Measurements from ENCODE around the gene MRGPRE.

Gene MRGPRE

DNA sequence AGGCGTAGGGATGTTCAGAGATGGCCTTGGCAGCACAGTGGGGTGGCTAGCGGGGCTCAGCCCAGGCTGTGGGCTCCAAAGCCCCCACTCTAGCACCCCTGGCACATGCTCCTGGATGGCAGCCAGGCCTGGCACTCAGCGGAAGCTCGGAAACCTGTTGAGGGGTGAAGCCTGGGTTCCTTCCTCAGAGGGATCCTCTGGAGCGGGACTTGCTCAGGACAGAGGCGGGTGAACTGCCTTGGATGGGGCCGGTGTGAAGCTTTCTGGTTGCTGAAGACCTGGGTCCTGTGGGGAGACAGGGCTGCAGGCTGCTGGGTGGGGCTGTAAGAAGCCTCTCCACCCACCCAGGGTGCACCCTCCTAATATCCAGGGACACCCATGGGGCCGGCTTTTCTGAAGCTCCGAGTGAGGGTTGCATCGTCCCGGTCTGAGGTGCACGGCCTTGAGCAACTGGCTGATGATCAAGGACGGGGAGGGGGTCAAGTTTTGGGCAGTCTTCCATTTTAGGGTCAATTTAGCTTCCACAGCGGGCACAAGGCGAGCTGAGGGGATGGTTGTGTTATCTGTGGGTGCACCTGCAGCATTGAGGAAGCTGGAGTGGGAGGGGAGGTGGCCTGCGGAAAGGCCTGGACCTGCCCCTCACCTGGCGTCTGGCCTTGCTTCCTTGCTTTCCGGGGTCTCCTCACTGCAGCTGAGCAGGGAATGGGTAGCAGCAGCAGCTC is 5.2 kb downstream of the MRGPRE start:
- Histone ChIP-seq H3K9me3 (ENCODE audit: control insufficient read depth in 2 of 2, low read length in 2 of 2) (no peaks in the 10 kb centered on the region), H3K4me1 (ENCODE audit: control insufficient read depth, insufficient read depth, low read length) (peaks cover 2% of the 10 kb centered on the region), H3K27me3 (ENCODE audit: control insufficient read depth in 1 of 2, insufficient read depth in 2 of 2, low read length in 2 of 2) (peaks cover 5 to 26% of the 10 kb centered on the region in 2 donors), H3K9ac (ENCODE audit: low read length in 2 of 2) (no peak overlapping the region), H3K36me3 (ENCODE audit: control insufficient read depth in 2 of 2, insufficient read depth in 2 of 2, low read length in 2 of 2) (no peaks in the 10 kb centered on the region), H3K27ac (ENCODE audit: low read length) (no peak overlapping the region), H3K4me3 (ENCODE audit: low read length in 2 of 2) (no peak overlapping the region)

DNA sequence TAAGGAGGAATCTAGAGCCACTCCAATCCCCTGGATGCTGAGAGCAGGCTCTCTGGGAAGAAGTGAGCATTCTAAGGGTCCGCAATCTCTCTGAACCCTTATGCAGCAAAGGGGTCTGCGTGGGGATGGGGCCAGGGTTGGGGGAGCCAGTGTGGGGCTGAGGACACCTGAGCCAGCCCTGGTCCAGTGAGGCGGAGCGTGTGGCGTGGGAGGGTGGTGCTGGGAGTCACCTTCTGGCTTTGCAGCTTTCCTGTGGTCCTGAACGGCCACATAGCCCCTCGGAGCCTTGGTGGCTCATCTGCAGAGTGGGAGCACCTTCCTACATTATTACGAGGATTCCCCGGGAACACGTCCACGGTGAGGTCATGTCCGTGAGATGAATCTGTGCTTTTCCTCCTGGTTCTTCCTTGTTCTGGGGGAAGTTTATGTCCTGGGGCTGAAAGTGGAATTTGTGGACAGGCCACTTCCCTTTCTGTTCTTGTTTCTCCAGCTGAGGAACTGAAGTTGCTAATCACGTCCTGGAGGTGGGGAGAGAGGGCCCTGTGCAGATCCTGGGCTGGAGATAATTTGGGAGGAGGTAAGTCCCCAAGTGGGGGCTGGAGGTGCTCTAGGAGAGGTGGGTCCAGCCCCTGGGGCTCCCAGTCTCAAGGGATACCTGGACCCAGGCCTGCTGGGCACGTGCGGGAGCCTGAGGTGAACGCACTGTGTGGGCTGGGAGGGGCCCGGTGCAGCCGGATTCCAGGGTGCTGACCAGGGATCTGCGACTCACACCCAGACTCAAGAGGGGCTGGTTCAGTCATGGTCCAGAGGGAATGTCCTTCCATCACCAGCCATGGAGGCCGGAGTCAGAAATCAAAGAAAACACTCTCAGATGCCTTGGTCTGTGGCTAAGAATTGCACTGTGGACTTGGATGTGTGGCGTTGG is 6.1 kb downstream of the MRGPRE start:
- H3K36me3 ChIP-seq (ENCODE audit: control insufficient read depth in 2 of 2, insufficient read depth in 2 of 2, low read length in 2 of 2) = no peaks in the 10 kb centered on the region
- H3K9ac ChIP-seq (ENCODE audit: low read length in 2 of 2) = no peak overlapping the region
- no peak overlapping the region for H3K4me3 ChIP-seq (ENCODE audit: low read length in 2 of 2)
- no peaks in the 10 kb centered on the region for H3K4me1 ChIP-seq (ENCODE audit: control insufficient read depth, insufficient read depth, low read length)
- no peaks in the 10 kb centered on the region for H3K9me3 ChIP-seq (ENCODE audit: control insufficient read depth in 2 of 2, low read length in 2 of 2)
- H3K27ac ChIP-seq (ENCODE audit: low read length) = no peak overlapping the region
- H3K27me3 ChIP-seq (ENCODE audit: control insufficient read depth in 1 of 2, insufficient read depth in 2 of 2, low read length in 2 of 2) = peaks cover 7 to 28% of the 10 kb centered on the region in 2 donors

DNA sequence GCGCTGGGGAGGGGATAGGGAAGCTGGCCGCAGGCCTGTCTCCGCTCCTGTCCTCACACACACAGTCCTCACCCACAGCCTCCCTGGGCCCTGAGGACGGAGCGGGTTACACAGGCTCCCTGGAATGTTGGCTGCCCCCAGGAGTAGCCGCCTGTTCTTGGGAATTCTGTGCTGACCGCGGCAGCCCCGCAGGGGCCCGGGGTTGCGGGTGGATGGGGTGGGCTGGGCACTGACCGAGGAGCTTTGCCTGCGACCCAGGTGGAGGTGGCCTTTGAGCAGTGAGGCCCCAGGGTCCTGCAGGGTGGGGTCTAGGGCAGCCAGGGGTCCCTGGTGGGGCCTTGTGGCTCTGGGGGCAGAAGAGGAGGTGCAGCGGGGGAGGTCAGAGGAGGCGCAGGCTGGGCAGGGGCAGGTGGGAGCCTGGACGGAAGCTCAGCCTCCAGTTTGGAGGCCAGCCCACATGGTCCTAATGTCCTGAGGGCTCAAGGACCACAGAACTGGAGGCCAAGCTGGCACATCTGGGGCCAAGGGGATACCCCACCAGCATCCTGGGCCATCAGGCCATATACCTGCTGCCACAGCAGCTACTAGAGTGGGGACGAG is 7.0 kb downstream of the MRGPRE start:
- H3K27me3 ChIP-seq (ENCODE audit: control insufficient read depth in 1 of 2, insufficient read depth in 2 of 2, low read length in 2 of 2) = peaks cover 11 to 30% of the 10 kb centered on the region in 2 donors
- H3K36me3 ChIP-seq (ENCODE audit: control insufficient read depth in 2 of 2, insufficient read depth in 2 of 2, low read length in 2 of 2) = no peaks in the 10 kb centered on the region
- H3K9ac ChIP-seq (ENCODE audit: low read length in 2 of 2) = no peak overlapping the region
- no peaks in the 10 kb centered on the region for H3K9me3 ChIP-seq (ENCODE audit: control insufficient read depth in 2 of 2, low read length in 2 of 2)
- no peaks in the 10 kb centered on the region for H3K4me1 ChIP-seq (ENCODE audit: control insufficient read depth, insufficient read depth, low read length)
- no peak overlapping the region for H3K27ac ChIP-seq (ENCODE audit: low read length)
- H3K4me3 ChIP-seq (ENCODE audit: low read length in 2 of 2) = no peak overlapping the region

DNA sequence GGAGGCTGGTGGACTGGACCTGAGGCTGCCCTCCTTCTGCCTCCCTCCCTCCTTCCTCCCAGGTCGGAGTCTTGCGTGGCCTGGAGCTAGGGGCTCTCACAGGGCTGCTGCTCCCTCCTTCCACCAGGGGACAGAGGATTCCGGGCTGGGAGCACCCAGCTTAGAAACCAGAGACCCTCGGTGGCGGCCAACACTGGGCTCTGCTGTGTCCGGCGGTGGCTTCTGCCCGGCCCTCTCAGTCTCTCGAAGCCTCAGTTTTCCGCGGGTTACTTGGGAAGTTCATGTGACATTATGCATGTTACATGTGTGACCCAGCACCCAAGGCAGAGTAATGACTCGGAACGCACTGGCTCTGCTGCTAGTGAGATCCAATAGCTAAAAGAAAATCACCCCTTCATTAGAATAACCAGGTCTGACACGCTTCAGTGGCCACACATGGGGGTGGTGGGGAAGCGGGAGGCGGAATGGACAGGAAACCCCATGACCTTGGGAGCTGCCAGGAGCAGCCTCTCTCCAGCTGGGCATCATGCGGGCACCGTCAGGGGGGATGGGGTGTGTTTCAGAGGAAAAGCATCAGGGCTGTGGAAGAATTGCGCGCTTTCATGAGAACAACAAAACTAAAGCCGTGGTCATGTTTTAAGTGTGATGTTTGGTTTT is 7.7 kb downstream of the MRGPRE start:
- no peaks in the 10 kb centered on the region for H3K4me1 ChIP-seq (ENCODE audit: control insufficient read depth, insufficient read depth, low read length)
- no peaks in the 10 kb centered on the region for H3K36me3 ChIP-seq (ENCODE audit: control insufficient read depth in 2 of 2, insufficient read depth in 2 of 2, low read length in 2 of 2)
- no peak overlapping the region for H3K4me3 ChIP-seq (ENCODE audit: low read length in 2 of 2)
- H3K27ac ChIP-seq (ENCODE audit: low read length) = no peak overlapping the region
- H3K9me3 ChIP-seq (ENCODE audit: control insufficient read depth in 2 of 2, low read length in 2 of 2) = no peaks in the 10 kb centered on the region
- H3K27me3 ChIP-seq (ENCODE audit: control insufficient read depth in 1 of 2, insufficient read depth in 2 of 2, low read length in 2 of 2) = peaks cover 15 to 27% of the 10 kb centered on the region in 2 donors
- no peak overlapping the region for H3K9ac ChIP-seq (ENCODE audit: low read length in 2 of 2)

DNA sequence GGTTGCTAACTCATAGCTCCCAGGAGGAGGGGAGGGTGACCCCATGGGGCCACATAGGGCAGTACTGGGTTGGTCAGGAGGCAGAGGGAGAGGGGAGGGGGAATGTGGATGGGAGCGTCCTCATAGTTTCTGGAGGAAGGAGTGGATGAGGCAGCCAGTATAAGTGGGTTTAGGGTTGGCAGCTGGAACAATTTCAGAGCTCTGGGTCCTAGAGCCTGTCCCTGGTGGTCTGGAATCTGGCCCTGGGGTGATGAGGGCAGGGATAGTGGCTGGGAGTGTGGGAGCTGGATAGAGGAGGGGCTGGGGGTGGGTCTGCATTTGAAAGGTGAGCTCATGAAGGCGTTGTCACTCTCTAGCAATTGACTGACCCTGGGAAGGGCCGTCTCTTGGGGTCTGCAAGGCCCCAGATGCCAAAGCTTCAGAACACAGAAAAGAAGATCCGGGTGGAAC is 8.3 kb downstream of the MRGPRE start:
- Histone ChIP-seq H3K9me3 (ENCODE audit: control insufficient read depth in 2 of 2, low read length in 2 of 2) (no peaks in the 10 kb centered on the region), H3K4me1 (ENCODE audit: control insufficient read depth, insufficient read depth, low read length) (no peaks in the 10 kb centered on the region), H3K27me3 (ENCODE audit: control insufficient read depth in 1 of 2, insufficient read depth in 2 of 2, low read length in 2 of 2) (peaks cover 18 to 26% of the 10 kb centered on the region in 2 donors), H3K4me3 (ENCODE audit: low read length in 2 of 2) (no peak overlapping the region), H3K36me3 (ENCODE audit: control insufficient read depth in 2 of 2, insufficient read depth in 2 of 2, low read length in 2 of 2) (no peaks in the 10 kb centered on the region), H3K27ac (ENCODE audit: low read length) (no peak overlapping the region), H3K9ac (ENCODE audit: low read length in 2 of 2) (no peak overlapping the region)

DNA sequence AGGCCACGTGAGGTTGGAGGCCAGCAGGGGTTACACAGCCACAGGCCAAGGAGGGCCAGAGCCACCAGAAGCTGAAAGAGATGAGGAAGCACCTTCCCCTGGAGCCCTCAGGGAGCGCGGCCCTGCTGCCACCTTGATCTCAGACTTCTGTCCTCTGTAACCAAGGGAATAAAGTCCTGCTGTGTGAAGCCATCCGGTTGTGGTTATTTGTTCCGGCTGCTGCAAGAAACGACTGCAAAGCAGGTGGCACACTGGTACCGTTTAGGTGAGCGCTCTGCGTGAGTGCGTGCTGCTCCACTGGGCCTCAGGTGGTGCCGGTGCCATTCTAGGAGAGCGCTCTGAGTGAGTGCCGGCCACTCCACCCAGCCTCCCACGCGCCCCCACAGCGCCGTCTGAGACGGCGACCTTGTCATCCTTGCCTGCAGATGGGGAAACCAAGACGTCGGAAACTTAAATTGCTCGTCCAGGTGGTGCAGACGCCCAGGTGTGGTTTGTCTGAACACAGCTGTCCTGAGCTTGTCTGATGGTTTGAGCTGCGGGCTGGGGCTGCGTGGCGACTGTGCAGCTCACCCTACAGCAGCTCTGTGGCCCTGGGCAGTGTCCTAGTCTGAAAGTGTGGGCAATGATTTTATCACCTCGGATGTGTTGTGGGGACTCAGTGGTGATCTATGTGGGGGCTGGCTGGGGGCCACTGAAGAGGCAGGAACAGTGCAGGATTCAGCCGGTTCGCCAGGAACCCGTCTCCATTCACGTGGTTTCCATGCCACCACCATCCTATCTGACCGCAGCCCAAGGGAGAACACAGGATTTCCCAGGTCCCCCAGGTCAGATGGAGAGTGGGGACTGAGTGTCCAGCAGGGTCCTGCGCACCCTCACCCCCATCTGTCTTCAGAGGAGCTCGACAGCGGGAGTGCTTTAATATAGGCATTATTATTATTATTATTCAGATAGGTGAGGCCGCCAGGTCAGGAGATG is 9.0 kb downstream of the MRGPRE start:
- H3K27ac ChIP-seq (ENCODE audit: low read length) = no peak overlapping the region
- peaks cover 23 to 26% of the 10 kb centered on the region in 2 donors for H3K27me3 ChIP-seq (ENCODE audit: control insufficient read depth in 1 of 2, insufficient read depth in 2 of 2, low read length in 2 of 2)
- H3K9ac ChIP-seq (ENCODE audit: low read length in 2 of 2) = no peak overlapping the region
- no peaks in the 10 kb centered on the region for H3K36me3 ChIP-seq (ENCODE audit: control insufficient read depth in 2 of 2, insufficient read depth in 2 of 2, low read length in 2 of 2)
- H3K4me3 ChIP-seq (ENCODE audit: low read length in 2 of 2) = no peak overlapping the region
- H3K9me3 ChIP-seq (ENCODE audit: control insufficient read depth in 2 of 2, low read length in 2 of 2) = no peaks in the 10 kb centered on the region
- no peaks in the 10 kb centered on the region for H3K4me1 ChIP-seq (ENCODE audit: control insufficient read depth, insufficient read depth, low read length)

DNA sequence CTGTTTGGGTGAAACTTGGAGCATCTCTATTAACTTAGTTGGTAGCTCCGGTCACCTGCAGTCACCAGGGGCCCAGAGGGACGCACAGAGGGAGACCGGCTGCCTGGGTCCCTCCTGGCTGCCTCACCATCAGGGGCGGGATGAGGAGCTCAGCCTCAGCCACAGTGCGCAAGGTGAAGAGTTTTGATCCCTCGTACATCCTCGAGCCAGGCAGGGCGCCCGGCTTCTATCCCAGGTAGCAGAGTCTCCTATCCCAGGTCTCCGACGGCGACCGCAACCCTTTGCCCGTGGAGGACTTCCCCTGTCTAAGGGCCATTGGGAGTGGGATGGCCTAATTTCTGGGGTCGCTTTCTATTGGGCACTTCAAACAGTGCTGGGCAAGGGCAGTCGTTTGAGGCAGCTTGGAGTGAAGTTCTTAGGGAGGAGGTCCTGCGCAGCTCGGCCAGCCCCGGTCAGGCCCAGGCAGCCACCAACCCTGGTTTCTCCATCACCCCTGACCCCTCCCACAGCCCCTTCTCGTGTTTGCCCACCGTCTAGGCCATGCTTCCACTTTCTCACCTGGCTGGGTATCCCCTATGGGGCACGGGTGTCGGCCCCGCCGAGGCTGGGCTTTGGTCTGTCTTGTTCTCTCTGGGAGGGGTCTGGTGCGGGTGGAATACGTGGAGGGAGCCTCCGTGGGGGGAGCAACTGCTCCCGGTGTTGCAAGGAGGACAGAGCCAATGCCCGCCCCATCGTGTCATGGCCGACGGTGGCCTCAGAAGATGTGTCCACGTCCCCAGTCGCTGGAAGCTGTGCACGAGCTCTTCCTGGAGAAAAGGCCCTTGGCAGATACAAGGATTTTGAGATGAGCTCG is 10.0 kb downstream of the MRGPRE start:
- peaks cover 23 to 24% of the 10 kb centered on the region in 2 donors for H3K27me3 ChIP-seq (ENCODE audit: control insufficient read depth in 1 of 2, insufficient read depth in 2 of 2, low read length in 2 of 2)

DNA sequence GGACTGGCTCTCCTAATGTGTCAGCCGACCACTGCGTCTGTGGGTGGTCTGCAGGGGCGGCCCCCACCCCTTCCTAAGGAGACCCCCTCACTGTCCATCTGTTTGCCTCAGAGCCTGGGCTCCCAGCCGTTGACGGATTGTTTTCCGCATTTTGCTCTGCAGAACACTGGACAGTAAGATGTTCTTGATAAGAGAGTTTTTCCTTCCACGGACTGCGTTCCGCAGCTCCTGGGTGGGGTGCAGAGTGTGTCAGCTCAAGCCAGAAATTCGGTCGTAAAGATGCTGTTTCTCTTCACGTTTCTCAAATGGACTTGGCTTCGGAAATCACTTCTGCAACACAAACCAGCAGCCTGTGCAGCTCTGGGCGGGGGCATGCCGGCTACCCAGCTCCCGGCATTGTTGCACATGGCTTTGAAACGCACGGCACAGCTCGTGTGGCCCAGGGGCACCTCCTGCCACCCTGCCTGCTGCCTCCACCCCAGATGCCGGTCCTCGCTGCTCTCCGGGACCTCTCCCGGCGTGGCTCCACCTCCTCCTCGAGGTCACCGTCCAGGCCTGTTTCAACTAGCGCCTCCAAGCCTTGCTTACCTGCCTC is 10.7 kb downstream of the MRGPRE start:
- Histone ChIP-seq H3K27ac (ENCODE audit: low read length) (no peak overlapping the region), H3K4me3 (ENCODE audit: low read length in 2 of 2) (no peak overlapping the region), H3K4me1 (ENCODE audit: control insufficient read depth, insufficient read depth, low read length) (no peaks in the 10 kb centered on the region), H3K9me3 (ENCODE audit: control insufficient read depth in 2 of 2, low read length in 2 of 2) (no peaks in the 10 kb centered on the region), H3K36me3 (ENCODE audit: control insufficient read depth in 2 of 2, insufficient read depth in 2 of 2, low read length in 2 of 2) (no peaks in the 10 kb centered on the region), H3K9ac (ENCODE audit: low read length in 2 of 2) (no peak overlapping the region), H3K27me3 (ENCODE audit: control insufficient read depth in 1 of 2, insufficient read depth in 2 of 2, low read length in 2 of 2) (peaks cover 23 to 26% of the 10 kb centered on the region in 2 donors)

More for the DNA sequence above, 10.0 kb downstream of the MRGPRE start:
- Histone ChIP-seq H3K4me1 (ENCODE audit: control insufficient read depth, insufficient read depth, low read length) (no peaks in the 10 kb centered on the region), H3K9me3 (ENCODE audit: control insufficient read depth in 2 of 2, low read length in 2 of 2) (no peaks in the 10 kb centered on the region), H3K27ac (ENCODE audit: low read length) (no peak overlapping the region), H3K36me3 (ENCODE audit: control insufficient read depth in 2 of 2, insufficient read depth in 2 of 2, low read length in 2 of 2) (no peaks in the 10 kb centered on the region), H3K4me3 (ENCODE audit: low read length in 2 of 2) (no peak overlapping the region), H3K9ac (ENCODE audit: low read length in 2 of 2) (no peak overlapping the region)

All from stomach smooth muscle (tissue), 2 donors.